ENCODE results near the gene SRRM4.

The SRRM4 gene

GRCh38 chr12:119117936-119118335, 136.6 kb downstream of the SRRM4 start:
- H3K27ac ChIP-seq = no peak overlapping the region
- H2AFZ ChIP-seq = no peak overlapping the region
- H3K4me2 ChIP-seq (ENCODE audit: low read length) = no peak overlapping the region
- H3K79me2 ChIP-seq = no peaks in the 10 kb centered on the region
- H3K4me3 ChIP-seq (ENCODE audit: low read depth, low read length) = no peak overlapping the region
- H3K36me3 ChIP-seq (ENCODE audit: control insufficient read depth, insufficient read depth, low read length) = no peaks in the 10 kb centered on the region
- H3K9me3 ChIP-seq (ENCODE audit: control insufficient read depth, low read length) = no peaks in the 10 kb centered on the region
- no peak for TF ChIP-seq CTCF (IDR thresholded peaks at IDR 0.05)
- H3K9ac ChIP-seq = no peak overlapping the region
- no peaks in the 10 kb centered on the region for H3K27me3 ChIP-seq (ENCODE audit: control insufficient read depth, insufficient read depth, low read length)
- no peaks in the 10 kb centered on the region for H3K4me1 ChIP-seq

- Histone ChIP-seq H3K79me2 (no peaks in the 10 kb centered on the region), H3K4me3 (ENCODE audit: low read depth, low read length) (no peak overlapping the region), H3K27me3 (ENCODE audit: control insufficient read depth, insufficient read depth, low read length) (no peaks in the 10 kb centered on the region), H3K27ac (no peak overlapping the region), H3K4me2 (ENCODE audit: low read length) (no peak overlapping the region), H2AFZ (no peak overlapping the region), H3K4me1 (no peaks in the 10 kb centered on the region), H3K36me3 (ENCODE audit: control insufficient read depth, insufficient read depth, low read length) (no peaks in the 10 kb centered on the region), H3K9ac (no peak overlapping the region), H3K9me3 (ENCODE audit: control insufficient read depth, low read length) (no peaks in the 10 kb centered on the region)
- no peak for TF ChIP-seq CTCF (IDR thresholded peaks at IDR 0.05)
These were observed 137.3 kb downstream of the SRRM4 start for GRCh38 chr12:119118625-119119024.

GRCh38 chr12:119122047-119122446, 140.7 kb downstream of the SRRM4 start:
- H3K4me1 ChIP-seq = no peaks in the 10 kb centered on the region
- no peaks in the 10 kb centered on the region for H3K27me3 ChIP-seq (ENCODE audit: control insufficient read depth, insufficient read depth, low read length)
- no peak overlapping the region for H3K9ac ChIP-seq
- H3K4me2 ChIP-seq (ENCODE audit: low read length) = no peak overlapping the region
- no peak overlapping the region for H2AFZ ChIP-seq
- TF ChIP-seq CTCF (IDR thresholded peaks at IDR 0.05) = no peak
- no peaks in the 10 kb centered on the region for H3K9me3 ChIP-seq (ENCODE audit: control insufficient read depth, low read length)
- H3K4me3 ChIP-seq (ENCODE audit: low read depth, low read length) = no peak overlapping the region
- H3K79me2 ChIP-seq = no peaks in the 10 kb centered on the region
- no peak overlapping the region for H3K27ac ChIP-seq
- no peaks in the 10 kb centered on the region for H3K36me3 ChIP-seq (ENCODE audit: control insufficient read depth, insufficient read depth, low read length)

- Histone ChIP-seq H3K9ac (no peak overlapping the region), H3K79me2 (no peaks in the 10 kb centered on the region), H2AFZ (no peak overlapping the region), H3K27me3 (ENCODE audit: control insufficient read depth, insufficient read depth, low read length) (no peaks in the 10 kb centered on the region), H3K36me3 (ENCODE audit: control insufficient read depth, insufficient read depth, low read length) (no peaks in the 10 kb centered on the region), H3K9me3 (ENCODE audit: control insufficient read depth, low read length) (no peaks in the 10 kb centered on the region), H3K4me3 (ENCODE audit: low read depth, low read length) (no peak overlapping the region), H3K4me2 (ENCODE audit: low read length) (no peak overlapping the region), H3K4me1 (no peaks in the 10 kb centered on the region), H3K27ac (no peak overlapping the region)
- no peak for TF ChIP-seq CTCF (IDR thresholded peaks at IDR 0.05)
These were observed 141.4 kb downstream of the SRRM4 start for GRCh38 chr12:119122751-119123150.

- Histone ChIP-seq H3K27me3 (ENCODE audit: control insufficient read depth, insufficient read depth, low read length) (no peaks in the 10 kb centered on the region), H3K36me3 (ENCODE audit: control insufficient read depth, insufficient read depth, low read length) (no peaks in the 10 kb centered on the region), H2AFZ (no peak overlapping the region), H3K4me3 (ENCODE audit: low read depth, low read length) (no peak overlapping the region), H3K27ac (no peak overlapping the region), H3K9me3 (ENCODE audit: control insufficient read depth, low read length) (no peaks in the 10 kb centered on the region), H3K9ac (no peak overlapping the region), H3K79me2 (no peaks in the 10 kb centered on the region), H3K4me1 (peaks cover 4% of the 10 kb centered on the region), H3K4me2 (ENCODE audit: low read length) (no peak overlapping the region)
- no peak for TF ChIP-seq CTCF (IDR thresholded peaks at IDR 0.05)
These were observed 147.2 kb downstream of the SRRM4 start for GRCh38 chr12:119128527-119128926.

All from parathyroid adenoma (tissue), 2 donors.